GM12878 (cell line): ENCODE data around the gene CXXC5. TPM values are rescaled to one million over a fixed set of nuclear protein-coding genes. Genes with fewer than 3 reads are reported as not detected.

Experiments
- ETV6 ChIP-seq, 2 experiments: fragments of 450-650 bp in 1 of 2; IDR thresholded peaks in 1 of 2; conservative IDR thresholded peaks in 1 of 2; 2 replicates each; pipeline ENCODE4 v1.6.1; 2014; ENCODE audit warnings: antibody characterized with exemption in 1 of 2, borderline replicate concordance in 1 of 2, low read depth in 1 of 2, mild to moderate bottlenecking in 1 of 2, moderate library complexity in 1 of 2
- IRF3 ChIP-seq: fragments of 450-650 bp; IDR thresholded peaks from 2 replicates; pipeline ENCODE4 v1.6.1; 2014; ENCODE audit warnings: mild to moderate bottlenecking
- KLF5 ChIP-seq: fragments of 450-650 bp; IDR thresholded peaks from 2 replicates; pipeline ENCODE4 v1.6.1; 2014; ENCODE audit warnings: mild to moderate bottlenecking; ENCODE audit not compliant: partially characterized antibody
- MTA2 ChIP-seq: fragments of 450-650 bp; IDR thresholded peaks from 2 replicates; pipeline ENCODE4 v1.6.1; 2016; ENCODE audit warnings: low read depth, mild to moderate bottlenecking, moderate library complexity
- MTA3 ChIP-seq: IDR thresholded peaks from 2 replicates; pipeline ENCODE4 v1.6.1; 2012; ENCODE audit warnings: low read length, inconsistent platforms, borderline replicate concordance
- NFYB ChIP-seq: IDR thresholded peaks from 2 replicates; pipeline ENCODE4 v1.6.1; 2011; ENCODE audit warnings: low read depth, mild to moderate bottlenecking, low read length, improper control_type of control experiment, moderate library complexity; ENCODE audit not compliant: insufficient read depth
- RCOR1 ChIP-seq: conservative IDR thresholded peaks from 2 replicates; pipeline ENCODE4 v1.6.1; 2012; ENCODE audit warnings: low read depth, low read length, improper control_type of control experiment
- SMAD1 ChIP-seq: fragments of 450-650 bp; IDR thresholded peaks from 2 replicates; pipeline ENCODE4 v1.6.1; 2018; ENCODE audit warnings: mild to moderate bottlenecking, low read depth; ENCODE audit not compliant: partially characterized antibody
- SMARCA5 ChIP-seq: fragments of 450-650 bp; IDR thresholded peaks from 2 replicates; pipeline ENCODE4 v1.6.1; 2017; ENCODE audit warnings: mild to moderate bottlenecking
- STAT3 ChIP-seq: IDR thresholded peaks from 2 replicates; pipeline ENCODE4 v1.6.1; 2011; ENCODE audit warnings: low read depth, low read length, improper control_type of control experiment
- SUPT20H ChIP-seq: IDR thresholded peaks from 2 replicates; pipeline ENCODE4 v1.6.1; 2011; ENCODE audit warnings: low read depth, mild to moderate bottlenecking, low read length, moderate library complexity, borderline replicate concordance; ENCODE audit not compliant: control insufficient read depth
- ZBTB11 ChIP-seq: fragments of 450-650 bp; formaldehyde crosslinking; IDR thresholded peaks from 2 replicates; pipeline ENCODE4 v1.5.0; 2022; ENCODE audit warnings: mild to moderate bottlenecking, missing genetic modification characterization
- ZNF622 ChIP-seq: fragments of 450-650 bp; IDR thresholded peaks from 2 replicates; pipeline ENCODE4 v1.6.1; 2017; ENCODE audit warnings: mild to moderate bottlenecking, inconsistent platforms
- ZNF687 ChIP-seq: fragments of 450-650 bp; IDR thresholded peaks from 2 replicates; pipeline ENCODE4 v1.6.1; 2017; ENCODE audit warnings: mild to moderate bottlenecking, moderate library complexity
- polyA plus RNA-seq, 11 experiments: library from polyadenylated mRNA; depleted of rRNA in 4 of 11; unstranded in 6 of 11; stranded (reverse) in 5 of 11; fragments of >200 nt; fragmentation: Nextera tagmentation in 4 of 11; fragmentation: Illumina TruSeq in 1 of 11; extraction: Ambion mirVana in 4 of 11; extraction: Trizol in 1 of 11; gene quantifications; 1 replicate in 1 of 11; 2 replicates in 10 of 11; pipeline versions ENCODE4 v1.2.1 to v1.2.3, GENCODE V29; 2011 to 2016; ENCODE audit warnings: inconsistent platforms in 2 of 11, missing spikeins in 2 of 11, low read depth in 1 of 11
- total RNA-seq, 4 experiments: library from RNA; depleted of rRNA in 3 of 4; stranded (reverse); fragments of >200 nt in 3 of 4; fragmentation: Illumina TruSeq in 1 of 4; extraction: Trizol in 1 of 4; gene quantifications; 2 replicates each; pipeline versions ENCODE4 v1.2.1 to v1.2.3, GENCODE V29; 2013 to 2021
- TF ChIP-seq, protein P1 (sequence below): fragments of 450-650 bp; IDR thresholded peaks from 2 replicates; pipeline ENCODE4 v1.6.1; 2017; ENCODE audit warnings: mild to moderate bottlenecking, low read depth, inconsistent platforms; ENCODE audit not compliant: poor library complexity, severe bottlenecking
- TF ChIP-seq, protein P2 (sequence below): fragments of 450-650 bp; IDR thresholded peaks from 2 replicates; pipeline ENCODE4 v1.6.1; 2017; ENCODE audit warnings: low read depth, mild to moderate bottlenecking, moderate library complexity

The CXXC5 gene
- total and polyA plus RNA-seq, 10 of the 15 experiments (the other 5 are each of a cell fraction or from before 2014, with no cell fraction given) = 1.8 to 90.8 (median 40.7) TPM

DNA sequence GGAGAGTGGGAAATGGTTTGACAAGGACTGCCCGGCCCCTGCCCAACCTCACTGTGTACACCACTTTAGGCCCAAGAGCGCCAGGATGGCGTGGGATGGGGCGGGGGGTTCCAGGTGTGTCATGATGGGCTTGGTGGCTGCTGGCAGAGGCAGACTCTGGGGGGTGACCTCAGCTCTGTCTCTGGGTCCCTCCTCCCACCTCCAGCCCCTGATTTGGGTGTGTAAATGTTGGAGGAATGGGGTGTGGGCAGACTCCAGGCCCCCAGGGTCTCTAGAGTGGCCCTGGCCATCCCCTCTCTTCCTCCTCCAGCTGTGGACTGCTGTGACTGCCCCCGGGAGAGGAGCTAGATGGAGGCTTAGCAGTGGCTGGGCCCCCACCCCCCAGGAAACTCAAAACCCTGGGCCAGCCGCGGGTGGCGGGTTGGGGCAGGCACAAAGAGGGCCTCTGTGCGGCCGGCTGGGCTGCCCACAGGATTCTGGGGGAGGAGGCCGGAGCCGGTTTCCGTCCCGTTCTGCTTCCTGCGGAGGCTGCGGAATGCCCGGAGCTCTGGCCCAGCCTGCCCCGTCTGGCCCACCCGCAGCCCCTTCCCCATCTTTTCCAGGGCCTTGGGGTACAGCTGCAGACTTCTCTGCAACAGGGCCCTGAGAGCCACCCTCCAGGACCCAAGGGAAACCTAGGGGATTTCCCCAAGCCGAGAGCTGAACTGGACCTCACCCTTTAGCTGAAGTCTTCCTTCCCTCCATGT, 23.1 kb downstream of the CXXC5 start (continued):
- no peak for TF ChIP-seq ZBTB11 (CRISPR knock-in tag)
- TF ChIP-seq SMARCA5 = no peak
- TF ChIP-seq SMAD1 = no peak
- TF ChIP-seq MTA2 = no peak
- TF ChIP-seq, protein P1, sequence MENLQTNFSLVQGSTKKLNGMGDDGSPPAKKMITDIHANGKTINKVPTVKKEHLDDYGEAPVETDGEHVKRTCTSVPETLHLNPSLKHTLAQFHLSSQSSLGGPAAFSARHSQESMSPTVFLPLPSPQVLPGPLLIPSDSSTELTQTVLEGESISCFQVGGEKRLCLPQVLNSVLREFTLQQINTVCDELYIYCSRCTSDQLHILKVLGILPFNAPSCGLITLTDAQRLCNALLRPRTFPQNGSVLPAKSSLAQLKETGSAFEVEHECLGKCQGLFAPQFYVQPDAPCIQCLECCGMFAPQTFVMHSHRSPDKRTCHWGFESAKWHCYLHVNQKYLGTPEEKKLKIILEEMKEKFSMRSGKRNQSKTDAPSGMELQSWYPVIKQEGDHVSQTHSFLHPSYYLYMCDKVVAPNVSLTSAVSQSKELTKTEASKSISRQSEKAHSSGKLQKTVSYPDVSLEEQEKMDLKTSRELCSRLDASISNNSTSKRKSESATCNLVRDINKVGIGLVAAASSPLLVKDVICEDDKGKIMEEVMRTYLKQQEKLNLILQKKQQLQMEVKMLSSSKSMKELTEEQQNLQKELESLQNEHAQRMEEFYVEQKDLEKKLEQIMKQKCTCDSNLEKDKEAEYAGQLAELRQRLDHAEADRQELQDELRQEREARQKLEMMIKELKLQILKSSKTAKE = no peak
- no peak for TF ChIP-seq STAT3
- TF ChIP-seq, protein P2, sequence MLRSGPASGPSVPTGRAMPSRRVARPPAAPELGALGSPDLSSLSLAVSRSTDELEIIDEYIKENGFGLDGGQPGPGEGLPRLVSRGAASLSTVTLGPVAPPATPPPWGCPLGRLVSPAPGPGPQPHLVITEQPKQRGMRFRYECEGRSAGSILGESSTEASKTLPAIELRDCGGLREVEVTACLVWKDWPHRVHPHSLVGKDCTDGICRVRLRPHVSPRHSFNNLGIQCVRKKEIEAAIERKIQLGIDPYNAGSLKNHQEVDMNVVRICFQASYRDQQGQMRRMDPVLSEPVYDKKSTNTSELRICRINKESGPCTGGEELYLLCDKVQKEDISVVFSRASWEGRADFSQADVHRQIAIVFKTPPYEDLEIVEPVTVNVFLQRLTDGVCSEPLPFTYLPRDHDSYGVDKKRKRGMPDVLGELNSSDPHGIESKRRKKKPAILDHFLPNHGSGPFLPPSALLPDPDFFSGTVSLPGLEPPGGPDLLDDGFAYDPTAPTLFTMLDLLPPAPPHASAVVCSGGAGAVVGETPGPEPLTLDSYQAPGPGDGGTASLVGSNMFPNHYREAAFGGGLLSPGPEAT = peak; percentile 45; the same call in 1 of the 2 replicates
- no peak for TF ChIP-seq RCOR1
- TF ChIP-seq MTA3 = no peak
- no peak for TF ChIP-seq KLF5
- TF ChIP-seq ETV6 (conservative IDR thresholded peaks at IDR 0.05 in 1 of 2, IDR thresholded peaks at IDR 0.05 in 1 of 2; ENCODE audit: borderline replicate concordance in 1 of 2, low read depth in 1 of 2) = no peak
- peak; percentile 56; the same call in 1 of the 2 replicates for TF ChIP-seq ZNF687
- no peak for TF ChIP-seq IRF3
- no peak for TF ChIP-seq SUPT20H
- TF ChIP-seq ZNF622 = no peak
- no peak for TF ChIP-seq NFYB
